GM19328 (cell line): ENCODE measurements around the gene TIGD4.

Experiments
- ATAC-seq: cut with Tn5 transposase; IDR thresholded peaks from one replicate; pipeline ENCODE4 v1.9.1; 2021; ENCODE audit warnings: mild to moderate bottlenecking, moderate library complexity; ENCODE audit not compliant: unreplicated experiment

TIGD4 gene

DNA sequence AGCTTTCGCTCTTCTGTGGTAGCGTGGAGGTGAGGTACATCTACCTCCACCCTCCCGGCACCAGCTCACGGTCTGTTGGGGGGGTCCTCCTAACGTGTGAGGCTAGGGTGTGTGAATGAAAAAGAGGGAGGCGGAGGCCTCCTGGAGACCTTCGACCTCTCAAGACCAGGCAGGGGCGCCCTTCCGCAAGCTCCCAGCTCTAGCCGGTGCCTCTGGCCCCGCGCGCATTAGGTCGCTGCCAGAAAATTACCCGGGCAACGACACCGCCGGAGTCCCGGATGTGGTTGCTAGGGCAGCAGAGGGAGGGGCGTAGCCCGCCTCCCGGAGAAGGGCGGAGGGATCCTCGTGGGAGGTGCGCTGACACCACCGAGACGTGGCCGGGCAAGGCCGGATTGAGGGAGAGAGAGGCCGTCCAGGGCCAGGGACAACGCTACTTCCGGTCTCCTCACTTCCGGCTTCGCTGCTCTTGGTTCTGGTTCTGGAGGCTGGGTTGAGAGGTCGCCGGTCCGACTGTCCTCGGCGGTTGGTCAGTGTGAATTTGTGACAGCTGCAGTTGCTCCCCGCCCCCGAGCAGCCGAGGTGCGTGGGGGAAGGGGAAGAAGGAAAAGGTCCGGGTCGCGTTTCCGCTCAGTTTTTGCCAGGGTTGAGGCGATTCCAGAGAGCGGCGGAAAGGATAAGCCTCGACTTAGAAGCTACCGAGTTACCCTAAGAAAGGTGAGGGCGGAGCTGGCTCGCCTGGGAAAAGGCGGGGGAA lies at the start of gene TIGD4, which contains the start of gene ARFIP1:
Gene TIGD4 (minus strand): TSS at position 218 of the 754 bp plus-strand sequence. CDS start 8,726 bp downstream, outside the sequence.
Gene ARFIP1 (plus strand): TSS at position 442 of the 754 bp plus-strand sequence. CDS start 49,680 bp downstream, outside the sequence.
- ATAC-seq, result peak; percentile 92

DNA sequence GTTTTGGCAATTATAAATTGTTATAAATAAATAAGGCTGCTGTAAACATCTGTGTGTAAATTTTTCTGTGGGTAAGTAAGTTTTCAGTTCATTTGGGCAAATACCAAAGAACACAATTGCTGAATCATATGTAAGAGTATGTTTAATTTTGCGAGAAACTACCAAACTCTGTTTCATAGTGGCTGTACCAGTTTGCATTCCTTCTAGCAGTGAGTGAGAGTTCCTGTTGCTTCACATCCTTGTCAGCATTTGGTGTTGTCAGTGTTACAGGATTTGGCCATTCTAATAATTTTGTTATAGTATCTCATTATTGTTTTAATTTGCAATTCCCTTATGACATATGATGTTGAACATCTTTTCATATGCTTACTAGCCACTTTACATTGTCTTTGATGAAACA lies 48.6 kb upstream of the TIGD4 start:
- no peak for ATAC-seq

DNA sequence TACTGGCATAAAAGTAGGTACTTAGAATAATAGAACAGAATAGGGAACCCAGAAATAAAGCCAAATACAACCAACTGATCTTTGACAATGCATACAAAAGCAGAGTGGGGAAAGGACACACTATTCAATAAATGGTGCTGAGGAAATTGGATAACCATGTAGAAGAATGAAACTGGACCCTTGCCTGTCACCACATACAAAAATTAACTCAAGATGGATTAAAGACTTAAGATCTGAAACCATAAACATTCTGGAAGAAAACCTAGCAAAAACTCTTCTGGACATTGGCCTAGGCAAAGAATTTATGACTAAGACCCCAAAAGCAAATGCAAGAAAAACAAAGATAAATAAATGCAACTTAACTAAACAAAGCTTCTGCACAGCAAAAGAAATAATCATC lies 45.8 kb upstream of the TIGD4 start:
- no peak for ATAC-seq

DNA sequence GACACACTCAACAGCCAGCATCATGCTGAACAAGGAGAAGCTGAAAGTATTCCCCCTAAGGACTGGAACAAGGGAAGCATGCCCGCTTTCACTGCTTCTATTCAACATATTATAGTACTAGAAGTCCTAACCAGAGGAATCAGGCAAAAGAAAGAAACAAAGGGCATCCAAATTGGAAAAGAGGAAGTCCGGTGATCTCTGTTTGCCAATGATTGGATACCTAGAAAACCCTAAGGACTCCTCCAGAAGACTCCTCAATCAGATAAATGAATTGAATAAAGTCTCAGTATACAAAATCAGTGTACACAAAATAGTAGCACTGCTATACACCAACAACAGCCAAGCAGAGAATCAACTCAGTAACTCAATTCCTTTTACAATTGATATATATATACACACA lies 45.0 kb upstream of the TIGD4 start:
- no peak for ATAC-seq

DNA sequence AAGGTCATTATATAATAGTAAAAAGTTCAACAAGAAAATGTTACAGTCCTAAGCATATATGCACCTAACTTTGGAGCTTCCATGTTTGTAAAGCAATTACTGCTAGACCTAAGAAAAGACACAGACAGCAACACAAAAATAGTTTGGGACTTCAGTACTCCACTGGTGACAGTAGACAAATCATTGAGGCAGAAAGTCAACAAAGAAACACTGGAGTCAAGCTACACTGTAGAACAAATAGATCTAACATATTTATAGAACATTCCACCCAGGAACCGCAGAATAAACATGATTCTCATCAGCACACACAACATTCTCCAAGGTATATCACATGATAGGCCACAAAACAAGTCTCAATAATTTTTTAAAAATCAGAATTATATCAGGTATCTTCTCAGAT lies 42.8 kb upstream of the TIGD4 start:
- no peak for ATAC-seq

DNA sequence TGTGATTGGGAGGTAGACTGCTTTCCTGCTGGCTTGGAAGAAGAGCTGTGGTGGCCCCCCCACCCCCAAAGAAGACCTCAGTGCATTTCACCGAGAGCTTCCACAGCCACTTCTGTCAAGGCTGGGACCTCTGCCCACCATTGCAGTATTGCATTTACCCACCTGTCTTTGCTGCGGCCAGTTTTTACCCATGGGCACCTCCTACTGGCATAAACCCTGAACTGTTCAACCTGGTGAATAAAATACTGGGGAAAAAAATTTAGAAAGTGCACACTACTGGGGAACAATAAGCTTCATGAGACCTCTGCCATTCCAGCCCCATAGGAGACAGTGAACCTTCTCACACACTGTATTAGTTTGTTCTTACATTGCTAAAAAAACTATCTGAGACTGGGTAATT lies 40.5 kb upstream of the TIGD4 start:
- ATAC-seq, result no peak

DNA sequence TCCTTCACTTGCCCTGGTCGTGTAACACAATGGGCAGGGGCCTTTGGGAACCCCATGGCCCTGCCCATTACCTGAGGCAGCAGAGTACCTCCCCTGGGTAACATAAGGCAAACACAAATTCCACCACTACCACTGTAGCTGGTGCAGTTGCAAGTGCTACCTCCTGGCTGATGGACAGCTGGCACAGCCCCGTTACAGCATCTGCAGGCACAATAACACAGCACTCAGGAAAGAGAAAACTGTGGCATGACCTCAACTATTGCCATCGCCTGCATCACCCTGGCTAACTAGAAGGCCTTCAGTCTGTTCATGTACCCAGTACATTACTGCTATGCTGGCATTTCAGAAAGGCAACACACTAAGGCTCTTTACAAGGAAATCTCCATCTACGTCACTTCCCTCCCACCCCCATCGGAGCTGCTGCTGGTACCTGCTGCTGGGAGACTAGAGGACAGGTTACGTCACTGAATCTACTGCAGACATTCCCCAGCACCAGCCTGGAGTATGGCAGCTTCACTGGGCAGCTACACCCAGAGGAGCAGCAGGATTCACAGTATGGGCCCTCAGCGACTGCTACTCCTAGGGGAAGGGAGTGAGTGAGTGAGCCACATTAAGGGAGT lies 39.6 kb upstream of the TIGD4 start:
- ATAC-seq, result no peak

DNA sequence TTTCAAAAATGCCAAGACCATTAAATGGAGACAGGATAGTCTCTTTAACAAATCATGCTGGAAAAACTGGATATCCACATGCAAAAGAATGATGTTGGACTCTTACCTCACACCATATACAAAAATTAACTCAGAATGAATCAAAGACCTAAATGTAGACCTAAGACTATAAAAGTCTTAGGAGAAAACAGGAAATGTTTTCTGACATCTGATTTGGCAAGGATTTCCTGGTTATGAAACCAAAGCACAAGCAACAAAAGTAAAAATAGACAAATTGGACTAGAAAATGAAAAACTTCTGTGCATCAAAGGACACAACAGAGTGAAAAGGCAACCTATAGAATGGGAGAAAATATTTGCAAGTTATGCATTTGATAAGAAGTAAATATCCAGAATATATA lies 37.8 kb upstream of the TIGD4 start:
- ATAC-seq, result no peak

DNA sequence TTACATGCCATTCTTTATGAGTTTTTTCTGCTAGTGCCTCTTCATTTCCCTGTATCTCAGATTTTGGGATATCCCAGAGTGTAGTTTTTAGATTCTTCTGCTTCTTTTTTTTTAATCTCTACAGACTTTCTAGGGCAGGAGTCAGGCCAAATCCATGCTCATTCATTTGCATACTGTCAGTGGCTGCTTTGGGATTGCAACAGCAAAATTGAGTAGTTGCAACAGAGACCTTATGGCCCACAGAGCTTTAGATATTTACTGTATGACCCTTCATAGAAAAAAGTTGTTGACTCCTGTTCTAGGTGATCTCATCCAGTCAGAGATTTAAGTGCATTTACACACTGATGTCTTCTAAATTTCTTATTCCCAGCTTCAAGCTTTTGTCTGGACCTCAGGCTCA lies 35.5 kb upstream of the TIGD4 start:
- no peak for ATAC-seq

DNA sequence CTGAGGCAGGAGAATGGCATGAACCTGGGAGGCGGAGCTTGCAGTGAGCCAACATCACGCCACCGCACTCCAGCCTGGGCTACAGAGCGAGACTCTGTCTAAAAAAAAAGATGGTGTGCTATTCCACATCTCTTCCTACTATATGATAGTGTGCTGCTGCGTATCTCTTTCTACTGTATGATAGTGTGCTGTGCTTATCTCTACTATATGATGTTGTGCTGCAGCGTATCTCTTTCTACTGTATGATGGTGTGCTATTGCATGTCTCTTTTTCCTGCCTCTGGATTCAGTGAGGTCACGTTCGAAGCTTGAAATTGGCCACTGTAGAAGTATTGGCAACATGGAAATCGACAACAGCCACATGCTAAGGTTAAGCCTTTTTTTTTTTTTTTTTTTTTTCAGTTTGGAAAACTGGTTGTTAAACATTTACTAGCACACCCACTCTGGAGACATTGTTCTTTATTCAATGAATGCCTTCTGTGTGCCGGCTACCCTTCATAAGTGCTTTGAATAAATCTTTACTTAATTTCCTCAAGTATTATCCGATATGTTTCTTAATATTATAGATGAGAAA lies 31.3 kb upstream of the TIGD4 start:
- ATAC-seq, result no peak

DNA sequence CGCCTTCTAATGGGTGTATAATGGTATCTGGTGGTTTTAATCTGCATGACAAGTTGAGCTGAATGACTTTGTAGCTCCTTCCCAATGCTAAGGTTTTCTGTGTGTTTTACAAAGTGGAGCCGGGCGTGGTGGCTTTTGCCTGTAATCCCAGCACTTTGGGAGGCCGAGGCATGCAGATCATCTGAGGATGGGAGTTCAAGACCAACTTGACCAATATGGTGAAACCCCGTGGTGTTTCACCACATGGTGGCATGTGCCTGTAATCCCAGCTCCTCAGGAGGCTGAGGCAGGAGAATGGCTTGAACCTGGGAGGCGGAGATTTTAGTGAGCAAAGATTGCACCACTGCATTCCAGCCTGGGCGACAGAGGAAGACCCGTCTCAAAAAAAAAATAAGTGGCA lies 29.1 kb upstream of the TIGD4 start:
- no peak for ATAC-seq

DNA sequence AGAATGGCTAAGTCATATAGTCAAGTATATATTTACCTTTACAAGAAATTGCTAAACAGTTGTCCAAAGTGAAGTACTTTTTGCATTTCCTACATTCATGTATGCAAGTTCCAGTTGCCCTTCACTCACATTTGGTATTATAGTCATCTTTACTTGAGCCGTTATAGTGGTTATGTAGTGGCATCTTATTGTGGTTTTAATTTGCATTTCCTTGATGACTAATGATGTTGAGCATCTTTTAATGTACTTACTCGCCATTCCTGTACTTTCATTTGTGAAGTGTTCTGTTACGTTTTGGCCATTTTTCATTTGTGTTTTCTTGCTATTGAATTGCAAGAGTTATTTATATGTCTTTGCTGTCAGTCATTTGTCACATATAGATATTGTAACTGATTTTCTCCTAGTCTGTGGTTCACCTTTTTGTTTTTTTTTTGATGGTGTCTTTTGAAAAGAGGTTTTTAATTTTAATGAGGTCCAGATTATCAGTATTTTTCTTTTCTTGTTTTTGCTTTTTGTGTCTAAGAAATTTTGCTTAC lies 27.8 kb upstream of the TIGD4 start:
- ATAC-seq, result no peak

DNA sequence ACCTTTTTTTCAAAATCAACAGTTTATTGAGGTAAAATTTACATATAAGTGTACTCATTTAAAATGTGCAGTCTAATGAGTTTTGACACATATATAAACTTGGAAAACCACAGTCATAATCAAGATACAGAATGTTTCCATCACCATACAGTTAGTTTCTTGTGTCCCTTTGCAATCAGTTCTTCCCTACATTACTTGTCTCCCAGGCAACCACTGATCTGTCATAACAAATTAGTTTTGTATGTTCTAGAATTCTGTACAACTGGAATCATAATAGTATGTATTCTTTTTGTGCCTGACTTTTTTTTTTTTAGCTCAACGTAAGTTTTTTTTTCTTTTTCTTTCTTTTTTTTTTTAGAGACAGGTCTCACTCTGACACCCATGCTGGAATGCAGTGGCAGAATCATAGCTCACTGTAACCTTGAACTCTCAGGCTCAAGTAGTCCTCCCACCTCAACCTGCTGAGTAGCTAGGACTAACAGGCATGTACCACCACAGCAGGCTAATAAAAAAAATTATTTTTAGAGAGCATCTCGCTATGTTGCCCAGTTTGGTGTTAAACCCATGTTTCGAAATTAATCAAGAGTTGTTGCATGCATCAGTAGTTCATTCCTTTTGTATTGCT lies 27.1 kb upstream of the TIGD4 start:
- no peak for ATAC-seq

DNA sequence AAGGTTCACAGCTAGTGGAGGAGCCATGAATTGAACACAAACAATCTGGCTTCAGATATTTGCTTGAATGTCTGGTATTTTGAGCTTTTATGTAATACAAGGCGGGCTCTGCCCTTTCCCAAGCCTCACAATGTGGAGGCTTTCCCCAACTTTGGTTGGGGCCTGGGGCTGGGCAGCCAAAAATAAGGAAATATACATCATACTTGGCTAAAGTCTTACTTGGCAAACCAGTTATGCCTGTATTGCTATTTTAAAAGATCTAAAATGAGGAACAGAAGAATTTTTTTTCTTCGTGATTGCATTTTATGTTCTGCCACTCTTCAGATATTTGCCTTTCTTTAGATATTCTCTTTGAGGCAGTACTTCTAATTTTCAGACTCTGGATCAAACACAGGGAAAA lies 26.3 kb upstream of the TIGD4 start:
- no peak for ATAC-seq

DNA sequence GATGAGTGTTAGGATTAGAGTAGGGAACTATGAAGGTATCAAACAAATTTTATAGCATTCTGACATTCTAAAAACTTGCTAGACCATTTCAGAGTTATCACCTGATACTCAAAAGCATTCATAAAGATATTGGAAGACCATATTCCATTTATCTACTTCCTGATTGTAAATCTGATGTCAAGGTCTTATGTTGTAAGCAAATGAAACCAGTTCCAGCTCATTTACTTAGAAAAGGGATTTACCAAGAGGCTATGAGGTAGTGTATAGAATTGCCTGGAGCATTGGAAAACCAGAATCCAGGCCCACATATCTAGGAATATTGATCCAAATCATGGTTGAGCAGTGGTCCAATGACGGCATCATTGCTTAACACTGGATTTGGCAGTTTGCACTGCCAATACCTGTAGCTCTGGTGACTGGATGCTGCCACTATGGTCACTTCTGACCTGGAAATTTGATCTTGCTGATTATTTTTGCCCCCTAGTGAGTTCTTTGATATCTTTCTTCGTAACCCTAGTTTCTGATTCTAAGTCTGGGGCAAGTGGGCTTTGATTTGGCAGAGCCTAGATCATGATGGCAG lies 25.6 kb upstream of the TIGD4 start:
- no peak for ATAC-seq

DNA sequence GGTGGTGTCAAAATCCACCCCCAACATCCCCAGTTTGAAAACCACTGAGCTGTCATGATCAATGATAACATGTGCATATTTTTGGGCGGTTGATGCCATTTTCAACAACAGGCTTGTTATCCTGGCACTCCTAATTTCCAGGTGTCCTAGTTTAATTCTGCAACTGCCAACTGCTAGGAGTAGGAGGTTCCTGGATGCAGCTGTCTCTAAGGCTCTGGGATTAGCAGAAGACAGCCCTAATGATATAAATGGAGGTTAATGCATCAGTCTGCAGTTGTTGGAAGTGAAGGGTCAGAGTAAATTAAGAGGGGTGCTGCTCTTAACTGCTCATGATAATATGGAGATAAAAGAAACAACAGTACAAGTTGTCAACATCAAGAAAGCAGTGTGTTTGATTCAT lies 24.0 kb upstream of the TIGD4 start:
- ATAC-seq, result no peak

DNA sequence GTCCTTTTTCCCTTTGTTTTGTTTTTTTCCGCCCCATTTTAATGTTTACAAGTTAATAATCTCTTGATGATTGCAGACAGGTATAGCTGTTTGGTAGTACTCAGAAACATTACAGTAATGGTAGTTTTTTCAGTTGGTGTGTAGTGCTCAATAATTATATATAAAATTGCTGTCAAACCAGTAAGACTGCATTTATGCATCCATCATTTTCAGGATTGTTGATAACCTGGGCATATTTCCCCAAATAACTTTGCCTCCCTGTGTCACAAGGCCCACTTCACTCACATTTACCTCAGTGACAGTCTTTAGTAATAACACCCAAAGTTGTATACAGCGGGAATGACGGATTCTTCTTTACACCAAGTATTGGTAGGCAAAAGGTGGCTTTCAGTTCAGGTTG lies 16.4 kb upstream of the TIGD4 start:
- no peak for ATAC-seq

DNA sequence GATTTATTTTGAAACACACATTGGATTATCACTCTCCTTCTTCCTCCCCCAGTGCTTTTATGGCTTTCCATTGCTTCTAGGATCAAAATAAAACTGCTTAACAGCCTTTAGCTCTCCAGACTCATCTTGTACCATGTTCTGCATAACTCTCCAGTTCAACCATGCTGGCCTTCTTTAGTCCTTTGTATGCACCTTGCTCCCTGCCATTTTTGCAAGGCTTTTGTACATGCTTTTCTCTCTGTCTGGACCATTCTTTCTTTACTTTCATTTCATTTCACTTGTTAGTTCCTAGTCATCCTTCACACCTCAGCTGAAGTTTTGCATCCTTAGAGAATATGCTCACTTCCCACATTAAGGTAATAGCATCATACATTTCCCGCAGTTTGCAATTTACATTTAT lies 7.1 kb upstream of the TIGD4 start:
- ATAC-seq, result no peak

DNA sequence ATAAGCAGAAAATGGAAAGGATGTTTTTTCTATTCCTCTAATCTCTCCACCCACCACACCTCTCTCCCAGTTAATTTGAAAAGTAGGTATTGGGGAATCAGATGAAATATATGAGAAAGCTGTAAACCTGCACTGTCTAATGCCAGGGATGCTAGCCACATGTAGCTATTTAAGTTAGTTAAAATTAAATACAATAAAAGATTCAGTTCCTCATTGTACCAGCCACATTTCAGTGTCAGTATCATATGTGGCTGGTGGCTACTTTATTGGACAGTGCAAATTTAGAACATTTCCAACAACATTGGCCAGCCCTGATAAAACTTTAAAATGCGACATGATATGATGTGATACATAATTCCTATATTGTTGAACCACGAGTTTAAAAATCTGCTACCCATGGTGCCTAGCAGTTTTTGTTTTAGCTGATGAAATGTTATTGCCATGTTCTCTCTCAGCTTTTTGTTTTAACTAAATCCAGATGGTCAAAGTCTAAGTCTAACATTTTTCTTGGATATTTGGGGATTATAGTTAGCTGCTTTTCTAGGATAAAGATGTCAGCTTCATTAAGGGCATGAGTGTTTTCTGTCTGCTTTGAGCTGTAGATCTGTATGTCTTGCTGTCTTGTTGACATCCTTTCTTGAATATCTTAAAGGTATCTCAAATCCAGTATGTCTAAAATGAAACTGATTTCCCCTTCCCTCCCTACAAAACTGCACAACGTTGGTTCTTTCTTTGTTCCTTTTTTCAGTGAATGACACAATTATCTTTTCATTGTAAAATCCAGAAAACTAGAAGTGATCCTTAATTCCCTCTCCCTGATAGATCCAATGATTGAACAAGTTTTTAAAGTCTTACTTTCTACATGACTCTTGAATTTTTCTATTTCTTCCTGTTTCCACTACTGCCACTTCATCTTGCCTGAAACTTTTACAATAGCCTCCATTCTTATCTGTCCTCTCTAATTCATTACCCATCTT lies 6.4 kb upstream of the TIGD4 start:
- no peak for ATAC-seq
